NCI-H748 treated with DMSO at 0.1 percent for 48 hours (cell line): ENCODE results near the gene UBC.
"Not testable (repeated sequence)": the region's sequence is repeated elsewhere in the genome, so short reads cannot be mapped to it uniquely, and the experiment has no call there.

Experiments
- DNase-seq: peaks from one replicate; lab custom pipeline; 2025; lab: John Stamatoyannopoulos, UW

UBC gene

DNA sequence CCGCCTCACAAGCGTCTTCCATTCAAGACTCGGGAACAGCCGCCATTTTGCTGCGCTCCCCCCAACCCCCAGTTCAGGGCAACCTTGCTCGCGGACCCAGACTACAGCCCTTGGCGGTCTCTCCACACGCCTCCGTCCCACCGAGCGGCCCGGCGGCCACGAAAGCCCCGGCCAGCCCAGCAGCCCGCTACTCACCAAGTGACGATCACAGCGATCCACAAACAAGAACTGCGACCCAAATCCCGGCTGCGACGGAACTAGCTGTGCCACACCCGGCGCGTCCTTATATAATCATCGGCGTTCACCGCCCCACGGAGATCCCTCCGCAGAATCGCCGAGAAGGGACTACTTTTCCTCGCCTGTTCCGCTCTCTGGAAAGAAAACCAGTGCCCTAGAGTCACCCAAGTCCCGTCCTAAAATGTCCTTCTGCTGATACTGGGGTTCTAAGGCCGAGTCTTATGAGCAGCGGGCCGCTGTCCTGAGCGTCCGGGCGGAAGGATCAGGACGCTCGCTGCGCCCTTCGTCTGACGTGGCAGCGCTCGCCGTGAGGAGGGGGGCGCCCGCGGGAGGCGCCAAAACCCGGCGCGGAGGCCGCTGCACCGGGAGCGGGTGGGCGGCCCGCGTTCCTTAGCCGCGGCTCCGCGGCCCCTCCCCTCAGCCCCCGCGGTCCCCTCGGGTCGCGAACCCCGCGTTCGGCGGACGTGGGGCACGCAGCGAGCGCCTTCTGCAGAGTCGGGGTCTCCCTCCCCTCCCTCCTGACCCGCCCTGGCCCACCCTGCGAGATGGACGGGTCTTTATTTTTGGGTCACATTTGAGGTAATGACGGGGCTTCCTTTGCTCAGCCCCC lies at the start of gene UBC:
TSS of gene UBC (minus strand) at position 259 of the 847 bp plus-strand sequence. CDS start 879 bp downstream, outside the sequence.
- no peak for DNase-seq

DNA sequence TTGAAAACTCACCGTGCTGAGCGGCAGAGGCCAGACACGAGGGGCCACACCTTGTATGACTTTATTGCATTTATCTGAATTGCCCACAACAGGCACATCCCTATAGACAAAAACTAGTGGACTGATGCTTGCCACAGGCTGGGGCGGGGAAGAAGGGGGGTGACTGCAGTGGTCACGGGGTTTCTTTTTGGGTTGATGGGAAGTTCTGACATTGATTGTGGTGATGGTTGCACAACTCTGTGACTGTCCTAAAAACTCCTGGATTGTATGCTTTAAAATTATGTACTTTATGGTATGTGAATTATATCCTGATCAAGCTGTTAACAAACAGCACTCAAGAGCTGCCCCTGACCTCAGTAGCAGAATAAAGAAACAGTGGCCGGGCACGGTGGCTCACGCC lies 48.8 kb upstream of the UBC start:
- no peak for DNase-seq

DNA sequence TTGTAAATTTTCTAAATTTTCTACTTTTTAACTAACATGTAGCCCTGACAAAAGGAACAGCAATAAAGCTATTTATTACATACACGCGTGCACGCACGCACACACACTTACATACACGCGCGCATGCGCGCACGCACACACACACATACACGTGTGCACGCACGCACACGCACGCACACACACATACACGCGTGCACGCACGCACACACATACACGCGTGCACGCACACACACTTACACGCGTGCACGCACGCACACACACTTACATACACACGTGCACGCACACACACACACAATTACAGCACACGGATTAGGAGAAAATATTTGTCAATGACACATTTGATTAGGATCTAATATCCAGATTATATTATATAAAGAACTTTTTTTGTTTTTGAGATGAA lies 46.6 kb upstream of the UBC start:
- no peak for DNase-seq

DNA sequence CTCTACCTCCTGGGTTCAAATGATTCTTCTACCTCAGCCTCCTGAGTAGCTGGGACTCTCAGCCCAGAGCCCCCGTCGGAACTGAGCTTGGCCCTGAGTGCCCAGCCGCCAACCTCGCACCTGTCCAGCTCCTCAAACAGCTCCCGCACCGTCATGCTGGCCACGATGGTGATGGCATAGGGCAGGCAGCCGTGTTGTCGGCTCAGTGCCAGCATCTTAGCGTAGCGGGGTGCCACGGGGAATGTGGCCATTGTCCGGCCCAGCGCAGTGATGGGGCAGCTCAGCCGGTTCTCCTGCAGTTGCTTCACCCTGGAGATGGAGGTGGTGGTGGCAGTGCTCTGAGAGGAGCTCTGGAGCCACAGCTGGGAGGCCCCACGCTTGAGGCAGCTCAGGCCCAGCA lies 42.1 kb upstream of the UBC start:
- no peak for DNase-seq

DNA sequence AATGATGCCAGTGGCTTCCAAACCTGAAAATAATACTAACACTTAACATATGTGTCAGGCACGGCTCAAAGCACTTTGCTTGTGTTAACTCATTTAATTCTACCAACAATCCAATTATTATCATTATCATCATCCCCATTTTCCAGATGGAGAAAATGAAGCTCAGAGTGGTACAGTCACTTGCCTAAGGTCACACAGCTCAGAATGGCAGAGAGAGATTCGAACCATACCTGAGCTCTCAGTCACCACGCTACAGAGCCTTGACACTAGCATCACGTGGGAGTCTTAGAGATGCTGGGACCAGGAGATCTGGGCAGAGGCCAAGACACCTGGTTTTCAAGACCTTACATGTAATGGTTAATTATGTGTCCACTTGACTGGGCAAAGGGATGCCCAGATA lies 40.3 kb upstream of the UBC start:
- no peak for DNase-seq

DNA sequence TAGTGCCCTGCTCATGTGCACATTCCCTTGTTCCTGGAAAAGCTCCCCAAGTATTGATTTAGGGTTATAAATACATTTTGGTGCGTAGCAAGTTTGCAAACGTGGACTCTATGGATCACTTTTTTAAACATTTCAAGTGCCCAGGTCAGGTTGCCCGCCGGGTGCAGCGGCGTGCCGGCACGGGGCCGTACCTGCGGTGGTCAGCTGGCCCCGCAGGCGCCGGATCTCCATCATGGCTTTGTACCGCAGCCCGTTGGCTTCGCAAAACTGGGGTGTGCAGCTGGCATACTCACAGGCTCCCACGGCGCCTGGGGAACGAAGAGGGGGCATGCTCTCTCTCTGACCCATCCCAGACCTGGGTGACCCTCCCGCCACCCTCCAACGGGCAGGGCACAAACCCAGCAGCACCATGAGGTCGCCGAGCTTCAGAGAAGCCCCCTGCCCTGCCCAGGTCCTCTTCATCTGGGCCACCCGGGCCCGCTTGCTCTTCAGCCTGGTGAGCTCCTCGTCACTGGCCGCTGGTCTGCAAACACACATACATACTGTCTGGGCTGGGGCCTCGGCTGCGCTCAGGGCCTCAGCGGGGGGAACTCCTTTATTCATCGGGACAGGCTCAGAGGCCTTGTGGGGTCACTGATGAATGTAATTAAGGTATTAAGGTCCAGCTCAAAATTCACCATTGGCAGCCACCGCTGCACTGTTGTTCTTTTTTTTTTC lies 39.4 kb upstream of the UBC start:
- no peak for DNase-seq

DNA sequence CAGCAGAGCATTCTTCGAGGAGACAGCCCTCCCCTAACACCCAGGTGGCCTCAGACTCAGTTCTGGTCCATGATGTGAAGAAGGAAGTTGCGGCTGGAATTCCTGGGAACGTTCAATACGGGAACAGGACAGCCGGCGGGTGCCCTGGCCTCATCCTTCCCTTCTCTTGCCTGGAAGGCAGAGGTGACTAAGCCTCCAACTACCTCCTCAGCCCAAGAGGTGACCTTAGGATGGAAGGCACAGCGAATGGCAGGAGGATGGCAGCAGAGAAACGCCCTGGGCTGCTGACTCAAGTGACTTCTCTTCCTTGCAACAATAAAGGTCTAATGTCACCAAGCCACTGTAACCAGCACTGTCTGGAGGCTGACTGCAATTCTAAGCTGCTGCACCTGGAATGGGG lies 38.4 kb upstream of the UBC start:
- no peak for DNase-seq

DNA sequence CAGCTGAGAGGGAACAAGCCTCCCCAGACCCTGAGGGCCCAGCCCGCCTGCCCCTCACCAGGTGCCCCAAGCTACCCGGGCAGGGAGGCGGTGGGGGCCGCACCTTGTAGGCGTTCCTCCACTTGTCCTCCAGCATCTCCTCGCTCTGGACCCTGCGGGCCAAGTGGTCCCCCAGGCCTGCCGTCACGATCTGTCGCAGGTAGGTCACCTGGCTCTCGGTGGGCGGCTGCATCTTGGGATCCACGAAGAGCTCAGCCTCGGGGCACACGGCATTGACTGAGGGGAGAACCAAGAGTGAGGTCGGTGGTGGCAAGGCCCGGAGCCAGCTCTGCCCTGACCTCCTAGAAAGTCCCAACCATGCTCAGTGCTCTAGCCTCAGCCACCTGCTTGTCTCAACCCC lies 37.8 kb upstream of the UBC start:
- no peak for DNase-seq

DNA sequence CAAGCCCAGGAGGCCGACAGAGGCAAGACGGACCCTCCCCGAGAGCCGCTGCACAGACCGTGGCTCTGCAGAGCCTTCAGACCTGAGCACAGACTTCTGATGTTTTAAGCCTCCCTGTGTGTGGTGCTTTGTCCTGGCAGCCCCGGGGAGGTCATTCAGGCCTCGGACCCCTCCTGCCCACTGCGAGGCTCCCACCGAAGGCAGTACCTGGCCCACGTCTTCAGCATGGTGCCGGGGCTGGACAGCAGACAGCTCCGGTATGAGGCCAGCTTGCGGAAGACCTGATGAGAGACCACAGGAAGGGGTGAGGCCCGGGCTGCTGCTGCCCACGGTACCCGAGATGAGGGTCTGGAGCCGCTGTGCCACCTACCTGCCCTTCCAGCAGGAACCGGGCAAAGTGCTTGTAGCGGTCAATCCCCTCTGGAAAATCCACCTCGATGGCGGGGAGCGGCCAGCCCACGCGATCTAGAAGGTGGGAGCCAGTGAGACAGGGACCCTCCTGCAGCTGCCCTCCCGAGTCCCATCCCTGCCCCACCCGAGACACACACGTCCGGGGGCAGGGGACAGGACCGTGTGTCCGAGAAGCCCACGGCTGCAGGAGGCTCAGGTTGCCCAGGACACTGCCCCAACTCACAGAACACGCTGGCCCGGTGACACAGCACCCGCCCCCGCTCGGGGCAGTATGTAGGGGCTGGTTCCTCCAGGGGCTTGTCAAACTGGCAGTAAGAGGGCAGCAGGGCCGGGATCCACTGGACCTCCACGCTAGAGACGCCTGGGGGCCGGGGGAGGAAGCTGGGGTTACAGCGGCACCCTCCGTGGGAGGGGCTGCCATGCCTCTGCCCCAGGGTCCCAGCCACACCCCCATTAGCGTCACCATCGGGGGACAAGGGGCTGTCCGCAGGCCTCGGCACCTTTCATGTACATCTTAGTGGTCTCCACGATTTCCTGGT lies 35.6 kb upstream of the UBC start:
- DNase-seq = no peak

DNA sequence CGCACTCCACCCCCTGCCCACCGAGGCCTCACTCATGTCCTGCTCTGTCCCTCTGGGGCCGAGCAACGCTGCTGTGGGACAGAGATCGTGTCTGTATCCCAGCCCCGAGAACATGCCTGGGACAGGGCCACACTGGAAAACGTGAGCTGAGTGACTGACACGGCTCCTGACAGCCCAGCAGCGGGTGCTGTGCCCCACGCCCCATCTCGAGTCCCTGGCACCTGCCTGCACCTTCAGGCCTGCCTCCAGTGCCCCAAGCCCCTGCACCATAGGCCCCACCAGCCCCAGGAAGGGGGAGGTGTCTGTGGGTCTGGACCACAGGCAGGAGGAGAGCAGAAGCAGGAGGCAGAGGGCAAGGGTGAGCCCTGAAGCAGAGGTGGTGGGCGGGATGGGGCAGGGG lies 34.6 kb upstream of the UBC start:
- DNase-seq = no peak

DNA sequence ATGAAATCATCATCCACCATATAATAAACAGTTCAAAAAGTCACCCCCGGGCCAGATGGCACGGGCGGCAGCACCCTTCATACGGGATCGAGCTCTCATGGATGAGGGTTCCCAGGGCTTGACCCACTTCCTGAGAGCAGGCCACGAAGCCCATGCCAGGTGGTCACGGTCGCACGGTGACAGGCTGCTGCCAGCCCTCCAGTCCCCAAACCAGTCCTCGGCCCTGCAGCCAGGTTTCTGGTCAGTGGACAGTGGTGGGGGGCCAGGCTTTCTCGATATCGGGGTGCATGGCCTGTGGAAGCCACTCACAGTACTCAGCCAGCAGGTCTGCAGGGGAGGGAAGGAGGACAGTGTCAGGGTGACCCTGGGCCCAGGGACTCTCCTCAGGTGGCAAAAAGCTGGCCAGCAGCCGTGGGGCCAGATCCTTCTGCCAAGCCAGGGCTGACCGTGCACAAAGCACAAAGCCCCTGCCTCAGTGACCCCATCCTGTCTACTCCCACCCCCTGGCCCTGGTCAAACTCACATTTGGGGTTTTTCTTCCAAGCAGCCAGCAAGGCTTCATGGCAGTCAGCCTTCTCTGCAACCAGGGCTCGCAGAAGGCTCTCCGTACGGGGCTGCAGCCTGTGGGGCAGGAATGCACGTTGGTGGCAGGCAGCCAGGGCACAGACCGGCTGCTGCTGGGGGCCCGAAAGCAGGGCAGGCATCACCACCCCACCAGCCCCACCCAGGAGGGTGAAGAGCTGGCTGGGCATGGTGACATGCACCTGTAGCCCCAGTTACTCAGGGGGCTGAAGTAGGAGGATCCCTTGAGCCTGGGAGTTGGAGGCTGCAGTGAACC lies 33.3 kb upstream of the UBC start:
- DNase-seq = no peak

DNA sequence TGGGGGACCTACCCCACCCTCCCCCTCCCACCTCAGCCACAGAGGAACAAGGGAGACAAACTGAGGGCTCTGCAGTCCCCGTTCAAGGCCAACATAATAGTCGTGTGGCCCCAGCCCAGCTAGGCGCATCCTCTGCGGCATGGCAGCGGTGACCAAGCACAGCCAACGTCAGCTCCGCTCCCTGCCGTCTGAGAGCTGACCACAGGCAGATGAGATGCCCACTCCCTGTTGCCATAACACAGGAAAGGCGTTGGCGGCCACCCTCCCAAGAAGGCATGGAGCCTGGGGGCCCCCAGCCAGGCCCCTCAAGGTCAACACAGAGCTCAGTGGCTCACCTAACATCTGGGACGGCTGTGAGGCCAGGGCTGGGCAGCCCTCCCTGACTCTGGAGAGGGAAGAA lies 32.6 kb upstream of the UBC start:
- DNase-seq = no peak

DNA sequence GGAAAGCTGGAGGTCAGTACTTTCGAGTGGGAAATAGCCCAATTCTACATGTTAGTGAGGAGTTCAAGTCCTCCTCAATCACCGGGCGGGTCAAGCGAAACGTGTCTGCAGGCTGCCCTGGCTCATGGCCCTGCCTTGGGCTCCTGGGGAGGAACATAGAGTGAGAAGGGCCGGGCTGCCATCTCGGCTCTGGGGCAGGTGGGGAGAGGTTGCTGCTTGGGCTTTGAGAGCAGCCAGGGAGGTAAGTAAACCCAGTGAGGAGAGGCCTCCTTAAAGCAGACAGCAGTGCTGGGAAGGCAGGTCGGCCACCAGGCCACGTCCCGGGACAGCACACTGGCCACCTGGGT lies 32.0 kb upstream of the UBC start:
- DNase-seq = no peak

DNA sequence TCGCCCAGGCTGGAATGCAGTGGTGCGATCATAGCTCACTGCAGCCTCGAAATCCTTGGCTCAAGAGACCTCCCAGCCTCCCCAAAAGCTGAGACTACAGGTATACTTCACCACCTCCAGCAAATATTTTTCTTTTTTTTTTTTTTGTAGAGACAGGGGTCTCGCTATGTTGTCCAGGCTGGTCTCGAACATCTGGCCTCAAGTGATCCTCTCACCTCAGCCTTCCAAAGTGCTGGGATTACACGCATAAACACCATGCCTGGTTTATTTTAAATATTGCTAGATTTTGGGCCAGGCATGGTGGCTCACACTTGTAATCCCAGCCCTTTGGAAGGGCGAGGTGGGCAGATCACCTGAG lies 26.7 kb upstream of the UBC start:
- DNase-seq = no peak

DNA sequence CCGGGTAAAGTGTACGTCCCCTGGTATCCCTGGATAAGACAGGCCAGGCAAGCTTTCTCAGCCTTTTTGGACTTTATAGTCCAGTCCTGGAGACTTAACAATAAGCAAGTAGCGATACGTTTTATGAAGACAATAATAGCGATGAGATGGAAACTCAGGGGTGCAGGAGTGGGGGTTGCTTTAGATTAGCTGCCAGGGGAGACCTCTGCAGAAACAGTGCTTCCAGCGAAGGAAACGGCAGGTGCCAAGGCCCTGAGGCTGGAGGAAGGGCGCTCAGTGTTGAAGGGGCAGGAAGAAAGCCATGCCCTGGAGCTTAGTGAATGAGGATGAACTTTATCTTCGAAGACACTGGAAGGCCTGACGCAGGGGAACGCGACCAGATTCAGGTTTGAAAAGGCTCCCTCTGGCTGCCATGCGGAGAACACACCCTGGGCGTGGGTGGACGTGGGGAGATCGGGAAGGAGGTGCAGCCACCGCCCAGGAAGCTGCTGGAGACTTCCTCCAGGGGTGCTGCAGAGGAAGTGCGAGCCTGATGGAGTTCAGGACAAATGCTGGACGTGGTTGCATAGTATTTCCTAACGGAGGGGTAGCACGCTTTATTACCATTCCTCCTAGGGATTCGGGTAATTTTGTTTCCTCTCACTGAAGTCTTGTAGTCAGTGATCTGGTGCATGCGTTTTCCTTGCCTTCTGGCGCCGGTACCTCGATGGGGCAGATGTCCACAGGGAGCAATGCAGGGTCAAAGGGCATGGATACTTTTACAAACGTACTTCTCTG lies 26.1 kb upstream of the UBC start:
- no peak for DNase-seq

DNA sequence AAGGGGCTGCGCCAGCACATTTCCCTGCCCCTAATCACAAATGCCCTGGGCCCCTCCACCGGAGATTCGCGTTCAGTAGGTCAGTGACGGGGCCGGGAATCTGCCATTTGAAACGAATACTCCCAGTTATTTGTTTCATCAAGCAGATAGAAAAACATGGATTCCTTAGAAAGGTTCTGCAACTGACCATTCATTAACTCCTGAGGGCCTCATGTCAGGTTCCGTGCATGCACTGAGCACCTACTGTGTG lies 25.6 kb upstream of the UBC start:
- no peak for DNase-seq

DNA sequence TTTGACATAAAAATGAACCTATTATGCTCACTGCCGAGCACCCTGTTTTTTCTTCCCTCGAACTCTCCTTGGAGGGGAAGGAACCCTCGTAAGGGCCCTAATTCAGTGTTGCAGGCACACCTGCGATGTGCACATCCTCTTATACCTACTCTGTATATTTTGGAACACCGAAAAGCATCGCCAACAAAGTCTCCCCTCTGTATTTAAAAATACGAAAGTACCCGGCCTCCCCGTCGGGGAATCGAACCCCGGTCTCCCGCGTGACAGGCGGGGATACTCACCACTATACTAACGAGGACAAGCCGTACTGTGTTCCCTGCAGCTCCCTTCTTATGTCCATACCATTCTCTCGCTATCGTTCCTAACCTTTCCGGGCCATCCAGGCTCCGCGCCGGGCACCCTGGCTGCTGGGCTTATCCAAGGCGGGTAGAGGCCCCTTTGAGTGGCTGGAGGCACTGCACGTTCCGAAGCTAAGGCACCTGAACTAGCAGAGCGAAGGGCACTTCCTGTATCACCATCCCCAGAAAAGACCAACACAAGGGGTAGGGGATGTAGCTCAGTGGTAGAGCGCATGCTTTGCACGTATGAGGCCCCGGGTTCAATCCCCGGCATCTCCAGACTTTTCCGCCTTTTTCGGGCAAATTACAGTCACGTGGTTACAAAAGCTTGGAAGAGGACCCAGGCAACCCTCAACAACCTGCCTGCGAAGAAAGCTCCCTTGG lies 25.1 kb upstream of the UBC start:
- no peak for DNase-seq

DNA sequence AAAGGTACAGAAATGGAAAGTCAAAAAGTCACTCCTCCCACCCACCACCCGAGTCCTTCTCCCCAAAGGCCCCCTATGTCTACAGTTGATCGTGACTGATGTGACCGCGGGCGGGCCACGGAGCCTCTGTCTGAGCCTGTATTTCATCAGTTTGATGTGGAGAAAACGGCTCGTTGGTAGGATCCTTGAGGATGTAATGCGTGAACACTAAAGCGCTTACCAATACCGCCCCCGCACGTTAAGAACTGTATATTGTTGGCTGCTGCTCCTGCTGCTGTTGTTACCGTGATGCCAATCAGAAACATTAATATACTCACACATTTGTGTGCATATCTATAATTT lies 24.6 kb upstream of the UBC start:
- DNase-seq = no peak

DNA sequence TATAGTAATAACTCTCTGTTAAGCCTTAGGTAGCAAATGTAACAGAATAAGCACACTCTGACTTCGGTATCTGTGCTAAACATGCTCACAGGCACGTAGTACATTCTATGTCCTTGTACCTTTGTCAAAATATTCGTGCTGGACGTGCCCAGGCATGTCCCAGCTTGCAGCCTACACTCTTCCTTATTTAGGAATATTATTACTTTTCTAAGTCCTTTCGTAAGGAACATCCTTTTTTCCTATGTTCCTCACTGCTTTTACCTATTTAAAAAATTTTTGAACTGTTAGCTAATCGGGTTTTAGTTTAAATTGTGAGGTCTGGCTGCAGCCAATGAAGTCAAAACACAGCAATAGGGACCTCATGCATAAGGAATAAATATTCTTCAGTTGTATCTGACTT lies 24.1 kb upstream of the UBC start:
- DNase-seq = no peak

DNA sequence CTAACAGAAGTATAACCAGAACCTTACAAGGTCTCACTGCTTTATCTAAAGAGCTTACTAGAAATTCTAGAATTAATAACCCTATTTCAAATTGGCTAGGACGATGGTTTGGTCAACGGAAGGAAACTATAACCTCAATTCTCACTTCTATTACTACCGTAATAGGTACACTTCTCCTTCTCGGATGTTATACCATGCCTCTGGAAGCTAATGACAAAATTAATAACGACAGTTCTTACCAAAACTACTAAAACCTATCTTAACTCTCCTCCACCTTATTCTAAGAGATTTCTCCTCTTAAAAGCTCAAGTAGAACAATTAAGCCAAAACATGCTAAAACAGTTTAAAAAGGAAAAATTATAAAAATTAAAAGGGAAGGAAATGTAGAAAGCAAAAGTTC lies 23.7 kb upstream of the UBC start:
- no peak for DNase-seq

DNA sequence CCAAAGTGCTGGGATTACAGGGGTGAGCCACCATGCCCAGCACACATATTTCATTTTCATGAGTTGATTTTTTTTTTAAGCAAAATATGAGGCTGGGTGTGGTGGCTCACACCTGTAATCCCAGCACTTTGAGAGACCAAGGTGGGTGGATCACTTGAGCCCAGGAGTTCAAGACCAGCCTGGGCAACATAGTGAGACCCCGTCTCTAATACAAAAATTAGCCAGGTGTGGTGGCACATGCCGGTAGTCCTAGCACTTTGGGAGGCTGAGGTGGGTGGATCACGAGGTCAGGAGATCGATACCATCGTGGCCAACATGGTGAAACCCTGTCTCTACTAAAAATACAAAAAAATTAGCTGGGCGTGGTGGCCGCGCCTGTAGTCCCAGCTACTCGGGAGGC lies 17.1 kb upstream of the UBC start:
- DNase-seq = not testable (repeated sequence)
